22Rv1 (cell line): Measurements from ENCODE around the gene TMEM164.

Experiments used
- H3K27ac ChIP-seq: fragments of 450-650 bp; 2 replicates; pipeline ENCODE4 v1.5.1; 2017
- CTCF ChIP-seq: fragments of 450-650 bp; IDR thresholded peaks from 2 replicates; pipeline ENCODE4 v1.5.1; 2017; ENCODE audit warnings: mild to moderate bottlenecking
- ZFX ChIP-seq: fragments of 450-650 bp; IDR thresholded peaks from 2 replicates; pipeline ENCODE4 v1.6.1; 2017; ENCODE audit warnings: antibody characterized with exemption, borderline replicate concordance

TMEM164 gene

DNA sequence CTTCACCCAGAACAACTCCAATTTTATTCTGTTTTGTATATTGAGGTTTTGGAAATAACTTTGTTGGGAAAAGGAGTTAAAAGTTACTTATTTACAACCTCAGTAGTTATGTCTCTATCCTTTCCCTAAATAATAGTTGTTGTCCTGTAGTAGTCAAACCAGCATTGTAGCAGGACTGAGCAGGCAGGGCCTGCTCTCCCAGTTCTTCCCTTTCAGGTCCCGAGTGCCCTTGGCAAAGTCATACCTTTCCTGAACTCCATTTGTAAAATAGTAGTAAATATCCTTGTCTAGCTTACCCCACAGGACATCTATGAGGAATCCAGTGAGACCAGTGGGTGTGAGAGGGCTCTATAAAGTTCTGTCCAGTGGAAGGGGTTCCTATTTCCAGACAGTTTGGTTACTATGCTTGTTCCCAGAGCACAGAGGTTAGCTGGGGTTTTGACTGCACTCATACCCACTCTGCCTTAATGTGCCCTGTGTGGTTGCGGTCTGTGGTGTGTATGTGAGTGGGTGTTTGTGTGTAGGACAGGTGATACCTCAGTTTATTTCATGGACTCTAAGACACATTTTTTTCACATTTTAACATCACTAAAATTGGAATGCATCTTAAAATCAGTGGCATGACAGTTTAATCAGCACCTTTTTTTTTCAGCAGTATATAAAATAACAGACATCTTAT is 178.7 kb downstream of the TMEM164 start:
- TF ChIP-seq CTCF (no peak), ZFX (no peak)
- no peak overlapping the region for H3K27ac ChIP-seq

- no peak for TF ChIP-seq ZFX
- no peak for TF ChIP-seq CTCF
- H3K27ac ChIP-seq = no peak overlapping the region
These were observed 179.4 kb downstream of the TMEM164 start for GRCh38 chrX:110182362-110182761.

DNA sequence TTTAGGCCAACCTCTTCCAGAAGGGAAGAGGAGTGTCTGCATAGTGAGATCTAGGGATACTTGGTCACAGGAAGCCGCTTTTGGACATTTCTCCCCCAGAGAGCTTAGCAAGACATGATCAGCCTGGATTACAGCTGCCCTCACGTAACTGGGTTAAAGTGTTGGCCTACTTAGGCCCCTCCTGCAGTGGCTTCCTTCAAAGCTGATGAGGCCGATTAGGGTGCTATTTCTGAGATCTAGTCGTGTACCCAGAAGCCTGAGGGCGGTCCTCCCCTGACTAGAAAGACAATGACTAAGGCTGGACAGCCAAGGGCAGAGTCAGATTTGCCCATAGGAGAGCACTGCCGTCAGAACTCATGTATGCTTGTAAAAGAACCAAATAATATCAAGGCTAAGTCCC is 180.0 kb downstream of the TMEM164 start:
- H3K27ac ChIP-seq = no peak overlapping the region
- TF ChIP-seq ZFX (no peak), CTCF (no peak)

DNA sequence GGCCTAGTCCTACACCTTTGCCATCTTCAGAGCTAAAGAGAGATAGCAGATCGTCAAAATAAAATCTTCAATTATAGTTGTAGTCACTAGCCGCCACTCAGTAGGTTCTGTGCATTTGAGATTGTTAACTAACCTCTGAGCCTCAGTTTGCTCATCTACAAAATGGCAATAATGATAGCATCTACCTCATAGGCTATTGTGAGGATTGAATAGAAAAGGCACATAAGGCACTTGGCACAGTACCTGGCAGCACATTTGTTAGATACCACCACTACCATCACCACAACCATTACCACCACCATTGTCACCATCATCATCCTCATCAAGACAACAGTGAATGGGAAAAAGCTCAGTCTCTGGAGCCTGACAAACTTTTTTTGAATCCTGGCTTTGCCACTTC is 180.4 kb downstream of the TMEM164 start:
- H3K27ac ChIP-seq = no peak overlapping the region

DNA sequence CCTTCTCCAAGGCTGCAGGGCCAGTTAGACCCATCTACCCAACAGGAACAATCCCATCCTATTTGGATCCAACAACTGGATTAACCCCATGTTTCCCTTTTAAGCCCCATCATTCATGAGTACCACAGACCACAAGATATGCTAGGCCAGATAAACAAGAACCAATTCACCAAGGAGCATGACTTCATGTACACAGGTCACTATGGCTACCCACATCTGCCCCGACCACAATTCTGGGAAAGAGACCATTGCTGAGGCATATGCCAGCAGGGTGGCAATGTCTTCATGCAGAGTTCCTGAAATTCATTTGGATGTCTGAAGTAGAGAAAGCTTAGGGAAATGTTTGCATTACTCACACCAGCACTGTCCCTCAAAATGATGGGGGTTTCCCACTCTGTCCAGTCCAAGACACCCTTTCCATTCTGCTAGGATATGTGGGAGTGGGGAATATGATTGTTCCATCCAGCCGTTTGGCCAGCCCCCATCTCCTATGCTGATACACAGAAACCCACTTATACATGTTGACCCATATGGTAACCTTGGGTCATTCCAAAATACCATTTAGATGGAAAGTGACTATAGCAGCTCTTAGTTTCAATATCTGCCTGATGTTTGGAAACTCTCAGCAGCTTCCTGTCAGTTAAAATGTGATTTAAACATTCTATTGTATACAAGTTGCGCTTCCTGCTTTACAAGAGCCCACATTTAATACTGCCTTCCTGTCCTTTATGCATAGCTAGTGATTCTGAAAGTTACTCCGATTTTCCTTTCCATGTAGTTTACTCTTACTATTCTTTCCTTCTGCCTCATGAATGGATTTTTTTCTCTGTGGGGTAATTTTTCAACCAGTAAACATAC is 186.0 kb downstream of the TMEM164 start:
- no peak overlapping the region for H3K27ac ChIP-seq
- no peak for TF ChIP-seq CTCF

More for the DNA sequence above, 180.4 kb downstream of the TMEM164 start:
- TF ChIP-seq ZFX (no peak), CTCF (no peak)

GRCh38 chrX:110192516-110192915 is 189.6 kb downstream of the TMEM164 start:
- no peak overlapping the region for H3K27ac ChIP-seq
- TF ChIP-seq ZFX (no peak), CTCF (no peak)

DNA sequence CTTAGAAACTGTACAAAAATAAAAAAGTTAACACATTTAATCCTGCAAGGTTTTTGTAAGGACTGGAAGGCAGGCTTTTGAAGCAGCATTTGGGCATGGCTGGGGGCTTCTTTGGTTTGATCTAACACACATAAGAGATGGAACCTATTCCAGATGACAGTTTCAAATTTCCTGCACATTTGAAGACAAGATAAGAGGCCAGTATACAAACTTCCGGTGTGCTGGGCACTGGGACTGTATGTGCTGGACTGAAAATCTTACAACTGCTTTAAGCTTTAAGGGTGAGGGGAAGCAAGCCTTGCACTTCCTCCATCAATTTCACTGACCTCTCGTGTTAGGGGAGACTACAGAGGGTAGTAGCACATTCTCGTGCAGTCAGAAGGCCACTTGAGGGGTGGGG is 192.1 kb downstream of the TMEM164 start:
- TF ChIP-seq ZFX (no peak), CTCF (no peak)
- H3K27ac ChIP-seq = no peak overlapping the region
